Ecto neural progenitor cell (in vitro differentiated cells): ENCODE results near the gene GCGR.

Experiments
- DNase-seq: peaks from one replicate; pipeline ENCODE4 v3.0.0-alpha.2; 2018; ENCODE audit warnings: low spot score

GCGR gene

DNA sequence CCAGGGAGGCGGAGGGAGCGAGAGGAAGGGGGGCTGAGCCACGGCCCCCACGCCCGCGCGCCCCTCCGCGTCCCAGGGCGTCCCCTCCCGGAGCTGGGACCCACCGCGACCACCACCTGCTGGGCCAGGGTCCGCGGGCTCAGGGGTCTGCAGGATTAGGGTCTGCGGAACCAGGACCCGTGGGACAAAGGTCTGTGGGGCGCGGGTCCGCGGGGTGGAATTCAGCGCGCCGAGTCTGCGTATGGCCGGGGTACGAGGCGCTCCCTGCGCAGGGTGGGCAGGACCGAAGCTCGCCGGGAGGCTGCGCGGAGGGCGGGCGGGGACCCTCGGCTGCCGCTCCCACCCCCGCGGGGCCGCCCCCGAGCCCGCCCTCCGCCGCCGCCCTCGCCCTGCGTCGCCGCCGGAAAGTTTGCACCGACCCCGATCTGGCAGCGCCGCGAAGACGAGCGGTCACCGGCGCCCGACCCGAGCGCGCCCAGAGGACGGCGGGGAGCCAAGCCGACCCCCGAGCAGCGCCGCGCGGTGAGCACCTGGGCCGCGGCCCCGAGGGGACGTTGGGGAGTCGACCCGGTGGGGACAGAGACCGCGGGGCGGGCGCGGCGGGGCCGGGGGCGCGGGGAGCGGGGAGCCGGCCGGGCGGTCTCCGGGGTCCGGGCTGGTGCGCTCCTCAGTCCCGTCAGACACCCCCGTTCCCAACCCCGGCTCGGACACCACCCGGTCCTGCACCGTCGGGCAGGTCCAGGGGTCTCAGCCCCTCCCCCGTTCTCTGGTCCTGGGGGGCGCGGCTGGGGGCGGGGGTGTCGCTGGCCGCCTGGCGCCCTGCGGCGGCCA, at the start of gene GCGR:
Gene GCGR (plus strand): TSS at position 423 of the 831 bp plus-strand sequence. CDS start 4,869 bp downstream, outside the sequence.
- no peak for DNase-seq

DNA sequence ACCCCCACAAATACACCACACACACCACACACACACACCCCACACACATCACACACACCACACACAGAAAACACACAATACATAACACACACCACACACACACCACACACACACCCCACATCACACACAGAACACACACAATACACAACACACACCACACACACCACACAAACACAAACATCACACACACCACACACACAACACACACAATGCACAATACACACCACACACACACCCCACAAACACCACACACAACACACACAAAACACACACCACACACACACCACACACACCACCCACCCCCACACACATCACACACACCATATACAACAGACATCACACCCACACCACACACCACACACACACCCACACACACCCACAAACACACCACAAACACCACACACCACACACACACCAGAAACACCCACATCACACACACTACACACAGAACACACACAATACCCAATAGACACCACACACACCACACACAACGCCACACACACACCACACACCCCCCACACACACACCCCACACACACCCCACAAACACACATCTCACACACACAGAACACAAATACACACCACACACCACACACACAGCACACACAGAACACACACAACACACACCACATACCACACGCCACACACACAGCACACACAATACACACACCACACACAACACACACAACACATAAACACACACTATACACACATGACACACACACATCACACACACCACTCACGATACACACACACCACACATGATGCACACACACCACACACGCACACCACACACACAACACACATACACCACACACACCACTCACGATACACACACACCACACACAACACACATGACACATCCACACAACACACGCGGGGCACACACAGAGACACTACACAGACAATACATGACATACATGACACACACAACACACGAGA, 11.0 kb upstream of the GCGR start:
- DNase-seq = no peak

DNA sequence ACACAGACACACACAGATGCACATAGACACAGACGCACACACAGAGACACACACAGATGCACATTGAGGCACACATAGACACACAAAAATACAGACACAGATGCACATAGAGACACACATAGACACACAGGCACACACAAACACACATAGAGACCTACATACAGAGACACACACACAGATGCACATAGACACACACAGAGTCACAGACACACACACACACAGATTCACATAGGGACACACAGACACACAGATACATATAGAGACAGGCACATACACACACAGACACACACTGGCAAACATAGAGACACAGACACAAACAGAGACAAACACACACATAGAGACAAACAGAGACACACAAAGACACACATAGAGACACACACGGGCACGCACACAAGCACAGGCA, 9.9 kb upstream of the GCGR start:
- DNase-seq = no peak

DNA sequence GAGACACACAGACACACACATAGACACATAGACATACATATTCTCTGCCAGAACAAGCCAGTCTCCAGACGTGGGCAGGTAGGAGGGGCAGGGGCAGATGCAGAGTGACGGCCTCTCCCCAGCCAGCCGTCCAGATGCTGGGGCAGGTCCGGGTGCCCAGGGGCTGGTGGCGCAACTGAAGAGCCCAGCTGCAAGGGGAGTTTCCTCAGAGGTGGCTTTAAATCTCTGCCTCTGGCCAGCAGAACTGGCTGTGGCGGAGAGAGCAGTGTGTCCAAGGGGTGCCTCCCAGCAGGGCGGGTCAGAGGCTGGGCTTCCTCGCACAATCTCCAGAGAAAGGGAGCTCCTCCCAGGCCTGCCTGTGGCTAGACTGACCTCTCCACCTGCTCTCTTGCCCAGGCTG, 9.4 kb upstream of the GCGR start:
- DNase-seq = no peak

DNA sequence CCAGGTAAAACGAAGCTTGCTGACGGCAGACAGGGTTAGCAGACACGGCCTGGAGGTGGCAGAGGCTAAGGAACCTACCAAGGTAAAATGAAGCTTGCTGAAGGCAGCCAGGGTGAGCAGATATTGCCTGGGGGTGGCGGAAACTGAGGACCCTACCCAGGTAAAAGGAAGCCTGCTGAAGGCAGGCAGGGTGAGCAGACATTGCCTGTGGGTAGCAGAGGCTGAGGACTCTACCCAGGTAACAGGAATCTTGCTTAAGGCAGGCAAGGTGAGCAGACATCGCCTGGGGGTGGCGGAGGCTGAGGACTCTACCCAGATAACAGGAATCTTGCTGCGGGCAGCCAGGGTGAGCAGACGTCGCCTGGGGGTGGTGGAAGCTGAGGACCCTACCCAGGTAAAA, 2.6 kb upstream of the GCGR start:
- DNase-seq = no peak

DNA sequence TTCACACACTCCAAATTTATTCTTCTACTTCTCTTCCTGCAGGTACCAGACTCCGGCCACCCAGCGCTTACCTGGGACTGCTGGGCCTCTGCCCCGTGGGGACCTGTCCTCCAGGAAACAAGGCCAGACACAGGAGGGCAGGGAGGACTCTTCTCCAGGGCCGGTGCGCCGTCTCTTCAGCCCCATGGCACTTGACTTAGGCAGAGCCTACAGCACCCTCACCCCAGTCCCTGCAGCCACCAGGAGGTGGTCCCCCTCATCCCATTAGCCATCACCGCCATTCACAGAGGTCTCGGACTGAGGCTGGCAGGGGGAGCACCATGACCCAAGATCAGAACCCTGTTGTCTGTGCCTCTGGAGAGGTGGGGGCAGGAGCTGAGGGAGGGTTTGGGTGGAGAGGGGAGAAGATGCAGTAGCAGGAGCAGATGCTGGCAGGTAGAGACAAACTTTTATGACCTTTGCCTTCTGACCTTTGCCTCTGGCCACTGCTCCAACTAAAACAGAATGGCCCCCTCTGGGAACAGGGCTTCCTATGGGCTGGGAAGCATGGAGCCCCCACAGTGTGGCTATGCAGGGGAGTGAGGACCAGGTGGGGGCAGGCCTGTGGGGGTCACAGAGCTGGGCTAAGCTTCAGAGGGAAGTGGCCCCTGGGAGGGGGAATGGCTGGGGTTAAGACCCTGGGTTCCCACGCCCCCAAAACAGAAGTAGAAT, 1.7 kb upstream of the GCGR start:
- no peak for DNase-seq

DNA sequence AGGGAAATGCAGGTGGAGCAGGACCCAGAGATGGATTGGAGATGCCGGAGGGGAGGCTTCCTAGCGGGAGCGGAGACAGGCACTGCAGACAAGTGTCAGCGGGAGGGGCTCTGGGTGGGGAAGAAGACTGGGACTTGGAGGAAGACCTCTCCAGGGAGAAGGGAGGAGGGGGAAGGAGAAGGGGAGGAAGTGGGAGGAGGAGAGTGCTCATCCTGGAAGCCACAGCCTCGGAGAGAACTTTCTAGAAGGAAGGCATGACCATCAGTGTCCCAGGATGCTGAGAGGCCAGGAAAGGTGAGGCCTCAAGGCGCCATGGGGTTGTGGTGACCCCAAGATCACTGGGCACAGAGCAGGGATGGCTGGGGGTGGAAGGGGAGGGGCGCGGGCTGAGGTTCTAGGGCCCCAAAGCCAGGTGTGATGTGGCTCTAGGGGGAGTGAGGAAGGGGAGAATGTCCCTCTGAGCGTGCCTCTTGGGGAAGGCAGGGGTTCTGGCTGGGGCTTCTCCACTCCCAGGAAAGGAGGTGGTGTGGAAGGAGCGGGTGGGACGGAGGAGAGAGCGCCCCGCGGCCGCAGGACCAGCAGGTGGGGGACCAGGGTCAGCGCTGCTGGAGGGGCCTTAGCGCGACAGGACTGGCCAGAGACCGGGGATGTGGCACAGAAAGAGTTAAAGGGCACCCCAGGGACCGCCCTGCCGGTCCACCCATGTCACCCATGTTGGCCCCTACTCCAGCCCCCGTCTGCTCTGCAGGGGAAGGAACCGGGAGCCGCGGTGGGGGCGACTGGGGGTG, 900 bp upstream of the GCGR start:
- DNase-seq = no peak

DNA sequence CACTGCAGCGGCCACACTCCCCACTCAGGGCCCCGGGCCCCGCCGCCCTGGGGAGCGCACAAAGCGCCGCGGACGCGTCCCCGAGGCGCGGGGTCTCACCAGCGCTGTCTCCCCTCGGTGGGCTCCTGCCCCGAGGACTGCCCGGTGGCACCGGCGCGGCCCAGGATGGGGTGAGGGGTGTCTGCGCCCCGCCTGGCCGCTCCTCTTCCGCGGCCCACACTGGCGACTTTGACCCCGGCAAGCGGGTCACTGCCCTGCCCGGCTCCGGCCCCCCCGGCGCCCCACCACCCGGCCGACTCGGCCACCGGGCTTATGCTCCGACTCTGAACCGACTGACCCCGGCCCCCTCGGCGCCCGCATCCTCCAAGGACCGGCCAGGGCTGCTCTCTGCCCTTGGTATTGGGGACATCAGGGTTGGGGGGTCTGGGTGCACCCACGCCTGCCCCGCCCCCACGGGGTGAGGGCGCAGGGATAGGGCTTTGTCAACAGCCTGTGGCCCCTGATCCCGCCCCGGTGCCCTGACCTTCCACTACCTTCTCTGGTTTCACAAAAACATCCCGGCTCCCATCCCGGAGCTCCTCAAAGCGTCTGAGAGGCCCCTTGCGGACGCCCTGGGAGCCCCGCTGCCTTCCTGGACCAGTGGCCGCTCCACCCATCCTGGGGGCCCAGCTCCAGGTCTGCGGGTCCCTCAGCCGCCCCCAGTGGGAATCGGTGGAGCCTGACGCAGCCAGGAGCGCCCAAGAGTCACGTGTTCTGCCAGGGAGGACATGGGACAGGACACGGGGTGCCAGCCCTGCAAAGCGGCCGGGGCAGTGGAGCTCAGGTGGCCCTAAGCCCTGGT, 829 bp downstream of the GCGR start:
- no peak for DNase-seq

DNA sequence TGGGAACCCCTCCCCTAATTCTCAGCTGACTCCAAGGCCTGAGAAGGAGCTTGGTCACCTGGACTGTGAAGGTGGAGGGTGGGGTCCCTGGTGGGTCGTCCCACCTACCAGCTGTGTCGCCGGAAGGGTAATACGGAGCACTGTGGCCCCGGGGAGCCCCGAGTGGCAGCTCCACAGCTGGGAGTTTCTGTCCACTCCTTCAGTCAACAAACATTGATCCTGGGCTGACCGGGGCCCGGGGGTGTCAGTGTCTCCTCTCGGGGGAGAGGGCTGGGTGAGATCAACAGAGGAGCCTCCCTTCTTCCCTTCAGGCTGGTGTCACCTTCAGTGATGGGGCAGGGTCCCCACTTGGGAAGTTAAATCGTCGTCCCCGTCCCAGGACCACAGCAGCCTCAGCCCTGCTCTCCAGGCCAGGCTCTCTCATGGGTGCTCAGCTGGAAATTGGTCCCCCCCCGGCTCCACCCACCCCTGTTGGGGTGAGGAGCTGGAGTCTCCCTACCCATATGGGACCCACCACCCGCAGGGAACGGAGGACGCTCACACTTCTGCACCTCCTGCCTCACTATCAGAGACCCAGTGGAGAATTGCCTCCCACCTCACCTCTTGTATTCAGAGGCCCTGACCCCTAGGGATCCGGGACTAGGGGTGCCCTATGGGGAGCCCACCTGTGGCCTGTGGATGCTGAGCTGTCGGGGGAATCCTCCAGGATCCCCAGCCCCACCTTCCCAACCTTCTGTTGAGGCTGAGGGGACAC, 1.9 kb downstream of the GCGR start:
- no peak for DNase-seq

DNA sequence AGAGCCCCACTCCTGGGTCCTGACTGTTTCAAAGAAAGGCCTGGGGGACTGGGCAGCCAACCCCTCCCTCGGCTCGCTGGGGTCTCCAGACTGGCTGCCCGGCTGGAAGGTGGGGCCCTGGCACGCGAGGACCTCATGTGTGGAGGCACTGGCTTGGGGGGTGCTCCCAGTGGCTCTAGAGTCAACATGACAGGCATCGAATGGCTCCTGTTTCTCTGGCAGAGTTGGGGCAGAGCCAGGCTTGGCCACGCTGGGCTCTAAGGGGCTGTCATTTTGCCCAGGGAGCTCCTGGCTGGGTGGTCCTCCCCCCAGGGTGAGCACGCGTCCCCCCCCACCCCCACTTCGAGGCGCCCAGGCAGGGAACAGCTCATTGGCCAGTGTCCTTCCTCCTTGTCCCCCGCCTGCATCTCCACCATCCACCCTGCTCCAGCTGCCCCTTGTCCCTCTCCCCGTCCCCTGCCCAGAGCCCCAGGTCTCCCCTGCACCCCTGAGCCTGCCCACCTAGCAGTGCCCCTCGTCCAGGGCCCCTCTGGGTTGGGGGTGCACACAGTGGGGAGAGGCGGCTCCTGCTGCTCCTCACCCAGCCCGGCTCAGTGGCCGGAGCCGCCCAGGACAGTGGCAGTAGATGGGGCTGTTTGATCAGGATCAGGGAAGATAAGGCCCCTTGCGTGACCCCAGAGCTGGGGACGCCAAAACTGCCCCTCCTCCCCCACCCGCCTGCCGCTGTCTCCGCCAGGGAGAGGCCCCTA, 2.7 kb downstream of the GCGR start:
- DNase-seq = no peak

DNA sequence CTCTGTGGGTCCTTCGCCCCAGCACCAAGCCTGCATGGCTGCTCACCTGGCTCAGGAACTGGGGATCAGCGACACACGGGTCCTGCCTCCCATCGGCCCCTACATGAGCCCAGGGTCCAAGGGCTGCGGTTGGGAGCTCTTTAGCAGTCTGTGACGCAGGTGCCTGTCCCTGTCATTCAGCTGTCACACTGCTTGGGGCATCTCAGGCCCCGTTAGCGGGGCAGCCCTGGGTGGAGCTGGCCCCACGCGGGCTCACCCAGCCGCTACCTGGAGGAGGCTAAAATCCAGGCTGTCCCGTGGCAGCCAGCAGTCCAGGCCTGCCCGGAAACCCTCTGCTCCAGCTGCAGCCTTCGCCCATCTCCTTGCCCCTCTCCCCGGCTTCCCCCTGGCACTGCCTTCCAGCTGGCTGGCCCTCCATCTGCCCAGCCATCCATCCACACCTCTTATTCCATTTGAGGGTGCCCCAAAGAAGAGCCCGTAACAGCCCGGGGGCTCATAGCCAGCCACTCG, 3.3 kb downstream of the GCGR start:
- DNase-seq = no peak

DNA sequence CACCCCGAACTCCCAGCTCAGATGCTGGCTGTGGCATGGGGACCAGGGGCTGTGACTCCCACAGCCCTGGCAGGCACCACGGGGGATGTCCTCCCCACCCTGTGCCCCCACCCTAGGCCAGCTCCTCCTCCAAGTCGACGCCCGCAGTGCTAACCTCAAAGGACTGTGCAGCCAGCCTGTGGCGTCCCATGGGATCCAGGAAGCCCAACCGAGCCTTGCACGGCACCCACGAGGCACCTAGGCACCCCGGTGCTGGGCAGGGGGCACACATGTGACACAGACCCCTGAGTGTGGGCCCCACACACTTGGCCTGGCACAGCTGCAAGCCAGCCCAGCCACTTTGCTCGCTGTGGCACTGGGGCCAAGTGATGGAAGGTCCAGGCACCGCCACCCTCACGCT, 3.9 kb downstream of the GCGR start:
- no peak for DNase-seq

DNA sequence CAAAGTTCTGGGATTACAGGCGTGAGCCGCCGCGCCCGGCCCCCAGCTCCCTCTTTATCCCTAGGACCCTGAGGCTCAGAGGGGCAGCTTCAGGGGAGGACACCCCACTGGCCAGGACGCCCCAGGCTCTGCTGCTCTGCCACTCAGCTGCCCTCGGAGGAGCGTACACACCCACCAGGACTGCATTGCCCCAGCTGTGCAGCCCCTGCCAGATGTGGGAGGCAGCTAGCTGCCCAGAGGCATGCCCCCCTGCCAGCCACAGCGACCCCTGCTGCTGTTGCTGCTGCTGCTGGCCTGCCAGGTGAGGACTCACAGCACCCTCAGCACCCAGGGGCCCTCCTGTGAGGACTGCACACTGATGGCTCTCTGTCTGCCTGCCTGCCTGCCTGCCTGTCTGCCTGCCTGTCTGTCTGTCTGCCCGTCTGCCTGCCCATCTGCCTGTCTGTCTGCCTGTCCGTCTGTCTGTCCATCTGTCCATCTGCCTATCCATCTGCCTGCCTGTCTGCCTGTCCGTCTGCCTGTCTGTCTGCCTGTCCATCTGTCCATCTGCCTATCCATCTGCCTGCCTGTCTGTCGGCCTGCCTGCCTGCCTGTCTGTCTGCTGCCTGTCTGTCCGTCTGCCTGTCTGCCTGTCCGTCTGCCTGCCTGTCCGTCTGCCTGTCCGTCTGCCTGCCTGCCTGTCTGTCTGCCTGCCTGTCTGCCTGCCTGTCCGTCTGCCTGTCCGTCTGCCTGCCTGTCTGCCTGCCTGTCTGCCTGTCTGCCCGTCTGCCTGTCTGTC, 5.0 kb downstream of the GCGR start:
- DNase-seq = no peak

DNA sequence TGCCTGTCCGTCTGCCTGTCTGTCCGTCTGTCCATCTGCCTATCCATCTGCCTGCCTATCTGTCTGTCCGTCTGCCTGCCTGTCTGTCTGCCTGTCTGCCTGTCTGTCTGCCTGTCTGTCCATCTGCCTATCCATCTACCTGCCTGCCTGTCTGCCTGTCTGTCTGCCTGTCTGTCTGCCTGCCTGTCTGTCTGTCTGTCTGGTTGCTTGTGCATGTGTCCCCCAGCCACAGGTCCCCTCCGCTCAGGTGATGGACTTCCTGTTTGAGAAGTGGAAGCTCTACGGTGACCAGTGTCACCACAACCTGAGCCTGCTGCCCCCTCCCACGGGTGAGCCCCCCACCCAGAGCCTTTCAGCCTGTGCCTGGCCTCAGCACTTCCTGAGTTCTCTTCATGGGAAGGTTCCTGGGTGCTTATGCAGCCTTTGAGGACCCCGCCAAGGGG, 5.6 kb downstream of the GCGR start:
- DNase-seq = no peak

DNA sequence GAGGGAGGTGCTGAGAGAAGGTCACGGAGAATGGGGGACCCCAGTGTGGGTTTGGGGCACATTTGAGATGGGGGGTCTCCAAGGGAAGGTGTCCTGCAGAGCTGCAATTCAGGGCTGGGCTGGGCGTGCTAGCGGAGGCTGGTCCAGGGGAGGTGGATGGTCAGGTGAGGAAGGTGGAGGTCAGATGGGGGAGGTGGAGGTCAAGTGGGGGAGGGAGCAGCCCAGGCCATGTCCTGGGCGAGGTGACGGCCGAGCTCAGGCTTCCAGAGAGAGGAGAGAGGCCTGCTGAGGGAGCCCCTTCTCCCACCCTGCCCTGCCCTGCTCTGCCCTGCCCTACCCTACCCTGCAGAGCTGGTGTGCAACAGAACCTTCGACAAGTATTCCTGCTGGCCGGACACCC, 6.5 kb downstream of the GCGR start:
- DNase-seq = no peak

DNA sequence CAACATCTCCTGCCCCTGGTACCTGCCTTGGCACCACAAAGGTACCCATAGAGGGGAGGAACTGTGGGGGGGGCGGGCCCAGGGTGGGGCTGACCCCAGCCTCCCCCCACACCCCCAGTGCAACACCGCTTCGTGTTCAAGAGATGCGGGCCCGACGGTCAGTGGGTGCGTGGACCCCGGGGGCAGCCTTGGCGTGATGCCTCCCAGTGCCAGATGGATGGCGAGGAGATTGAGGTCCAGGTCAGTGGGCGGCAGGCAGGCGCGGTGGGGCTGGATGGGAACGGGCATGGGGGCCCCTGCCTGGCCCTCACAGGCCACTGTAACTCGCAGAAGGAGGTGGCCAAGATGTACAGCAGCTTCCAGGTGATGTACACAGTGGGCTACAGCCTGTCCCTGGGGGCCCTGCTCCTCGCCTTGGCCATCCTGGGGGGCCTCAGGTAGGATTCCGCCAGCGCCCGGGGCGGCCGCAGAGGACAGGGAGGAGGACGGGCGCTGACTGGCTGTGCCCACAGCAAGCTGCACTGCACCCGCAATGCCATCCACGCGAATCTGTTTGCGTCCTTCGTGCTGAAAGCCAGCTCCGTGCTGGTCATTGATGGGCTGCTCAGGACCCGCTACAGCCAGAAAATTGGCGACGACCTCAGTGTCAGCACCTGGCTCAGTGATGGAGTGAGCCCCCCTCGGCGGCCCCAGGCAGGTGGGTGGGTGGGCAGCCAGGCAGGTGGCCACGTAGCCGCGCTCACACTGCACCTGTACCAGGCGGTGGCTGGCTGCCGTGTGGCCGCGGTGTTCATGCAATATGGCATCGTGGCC, 7.1 kb downstream of the GCGR start:
- no peak for DNase-seq
